GM18870 (cell line): Measurements from ENCODE around the gene KCNC3.

Source experiments
- ATAC-seq: cut with Tn5 transposase; IDR thresholded peaks from one replicate; pipeline ENCODE4 v1.9.1; 2021; ENCODE audit warnings: moderate library complexity; ENCODE audit not compliant: unreplicated experiment

KCNC3 gene

GRCh38 chr19:50280074-50280473 lies 49.1 kb downstream of the KCNC3 start:
- ATAC-seq = no peak

- ATAC-seq = no peak
These were observed 51.1 kb downstream of the KCNC3 start for GRCh38 chr19:50277966-50278580.

GRCh38 chr19:50276370-50277063 lies 52.7 kb downstream of the KCNC3 start:
- no peak for ATAC-seq

- no peak for ATAC-seq
These were observed 53.4 kb downstream of the KCNC3 start for GRCh38 chr19:50275577-50276368.

GRCh38 chr19:50273821-50274220 lies 55.4 kb downstream of the KCNC3 start:
- no peak for ATAC-seq

- no peak for ATAC-seq
These were observed 56.8 kb downstream of the KCNC3 start for GRCh38 chr19:50272263-50272897.

GRCh38 chr19:50269653-50270052 lies 59.5 kb downstream of the KCNC3 start:
- ATAC-seq = no peak

GRCh38 chr19:50268501-50268900 lies 60.7 kb downstream of the KCNC3 start:
- ATAC-seq = no peak

GRCh38 chr19:50268041-50268440 lies 61.1 kb downstream of the KCNC3 start:
- ATAC-seq = no peak

- ATAC-seq = no peak
These were observed 62.3 kb downstream of the KCNC3 start for GRCh38 chr19:50266896-50267295.

- ATAC-seq = no peak
These were observed 63.1 kb downstream of the KCNC3 start for GRCh38 chr19:50266041-50266440.

- ATAC-seq = no peak
These were observed 64.5 kb downstream of the KCNC3 start for GRCh38 chr19:50264483-50265186.

- no peak for ATAC-seq
These were observed 66.0 kb downstream of the KCNC3 start for GRCh38 chr19:50263176-50263575.
